HL-60 (cell line): ENCODE measurements around the gene SASH1.

Experiments used
- DNase-seq, 2 experiments: peaks; one replicate each; pipeline ENCODE4 v3.0.0-alpha.2; 2010 to 2020; ENCODE audit warnings: low read depth in 1 of 2, low spot score in 1 of 2
- H3K27ac ChIP-seq: fragments of 250-450 bp; sonication (Bioruptor Pico); replicated peaks from 2 replicates; pipeline ENCODE4 v1.5.1; 2020; ENCODE audit warnings: mild to moderate bottlenecking, moderate library complexity
- H3K27me3 ChIP-seq: fragments of 250-450 bp; sonication (Bioruptor Pico); 2 replicates; pipeline ENCODE4 v1.5.1; 2021; ENCODE audit warnings: mild to moderate bottlenecking, moderate library complexity; ENCODE audit not compliant: insufficient read depth, poor library complexity, severe bottlenecking
- H3K4me3 ChIP-seq: replicated peaks from 2 replicates; pipeline ENCODE4 v1.5.1; 2011; ENCODE audit warnings: mild to moderate bottlenecking, control low read depth, low read length; ENCODE audit not compliant: insufficient read depth
- GABPA ChIP-seq: IDR thresholded peaks from 2 replicates; pipeline ENCODE4 v1.6.1; 2012; ENCODE audit warnings: low read depth
- POLR2AphosphoS5 ChIP-seq: IDR thresholded peaks from 2 replicates; pipeline ENCODE4 v1.6.1; 2012; ENCODE audit warnings: low read depth
- SPI1 ChIP-seq: IDR thresholded peaks from 2 replicates; pipeline ENCODE4 v1.6.1; 2012; ENCODE audit warnings: low read depth, mild to moderate bottlenecking, borderline replicate concordance
- TF ChIP-seq, protein P1 (sequence below): IDR thresholded peaks from one replicate; pipeline ENCODE4 v1.5.1; 2011; ENCODE audit warnings: low read length, control low read depth, inconsistent platforms; ENCODE audit not compliant: insufficient read depth
- TF ChIP-seq, protein P2 (sequence below): IDR thresholded peaks from 2 replicates; pipeline ENCODE4 v1.6.1; 2012; ENCODE audit warnings: low read depth; ENCODE audit not compliant: insufficient replicate concordance

The SASH1 gene

DNA sequence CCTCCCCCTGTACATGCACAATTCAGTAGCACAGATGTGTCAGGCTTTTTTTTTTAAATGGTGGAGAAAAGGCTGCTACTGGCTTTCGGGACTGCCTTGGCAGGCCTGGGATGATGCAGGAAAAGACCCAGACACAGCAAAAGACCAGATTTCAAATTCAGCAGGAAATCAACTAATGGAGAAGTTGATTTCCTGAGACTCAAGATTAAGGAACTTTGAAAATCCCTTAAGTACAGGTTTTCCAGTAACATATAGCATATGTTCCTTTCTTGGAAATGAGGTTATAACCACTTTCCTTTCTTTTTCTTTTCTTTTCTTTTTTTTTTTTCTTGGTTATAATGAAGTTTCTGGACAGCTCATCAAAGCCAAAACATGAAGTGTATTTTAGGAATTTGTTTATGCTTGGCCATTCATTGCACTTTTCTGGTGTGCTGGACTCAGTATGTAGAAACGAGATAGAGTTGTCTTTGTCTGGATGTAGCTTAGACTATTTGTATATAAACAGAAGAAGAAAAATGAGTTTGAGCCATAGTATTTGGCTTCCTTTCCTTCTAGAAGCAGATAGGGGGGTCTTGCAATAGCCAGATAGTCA, 119.4 kb downstream of the SASH1 start:
- no peaks in the 10 kb centered on the region for H3K27me3 ChIP-seq
- no peak for TF ChIP-seq GABPA
- H3K27ac ChIP-seq, result no peak overlapping the region
- H3K4me3 ChIP-seq, result no peak overlapping the region
- no peak for DNase-seq

DNA sequence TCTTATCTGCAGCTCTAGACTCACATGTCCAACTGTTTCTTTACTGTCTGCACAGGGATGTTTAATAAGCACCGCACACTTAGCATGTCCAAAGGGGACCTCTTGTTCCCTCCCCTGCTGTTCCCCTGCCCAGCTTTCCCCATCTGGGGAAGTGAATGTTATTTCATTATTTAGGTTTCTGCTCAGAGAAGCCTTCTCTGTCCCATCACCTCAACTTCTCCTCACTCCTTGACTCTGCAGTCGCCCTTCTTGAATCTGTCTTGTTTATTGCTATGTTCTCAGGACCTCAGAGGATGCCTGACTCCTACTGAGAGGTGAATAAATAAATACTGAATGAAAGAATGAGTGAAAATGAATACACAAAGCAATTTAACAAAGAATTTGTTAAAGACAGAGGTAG, 121.0 kb downstream of the SASH1 start:
- Histone ChIP-seq H3K27me3 (no peaks in the 10 kb centered on the region), H3K27ac (no peak overlapping the region), H3K4me3 (no peak overlapping the region)
- no peak for DNase-seq
- no peak for TF ChIP-seq GABPA

- no peak for TF ChIP-seq POLR2AphosphoS5
- TF ChIP-seq SPI1, result no peak
- TF ChIP-seq, protein P1, sequence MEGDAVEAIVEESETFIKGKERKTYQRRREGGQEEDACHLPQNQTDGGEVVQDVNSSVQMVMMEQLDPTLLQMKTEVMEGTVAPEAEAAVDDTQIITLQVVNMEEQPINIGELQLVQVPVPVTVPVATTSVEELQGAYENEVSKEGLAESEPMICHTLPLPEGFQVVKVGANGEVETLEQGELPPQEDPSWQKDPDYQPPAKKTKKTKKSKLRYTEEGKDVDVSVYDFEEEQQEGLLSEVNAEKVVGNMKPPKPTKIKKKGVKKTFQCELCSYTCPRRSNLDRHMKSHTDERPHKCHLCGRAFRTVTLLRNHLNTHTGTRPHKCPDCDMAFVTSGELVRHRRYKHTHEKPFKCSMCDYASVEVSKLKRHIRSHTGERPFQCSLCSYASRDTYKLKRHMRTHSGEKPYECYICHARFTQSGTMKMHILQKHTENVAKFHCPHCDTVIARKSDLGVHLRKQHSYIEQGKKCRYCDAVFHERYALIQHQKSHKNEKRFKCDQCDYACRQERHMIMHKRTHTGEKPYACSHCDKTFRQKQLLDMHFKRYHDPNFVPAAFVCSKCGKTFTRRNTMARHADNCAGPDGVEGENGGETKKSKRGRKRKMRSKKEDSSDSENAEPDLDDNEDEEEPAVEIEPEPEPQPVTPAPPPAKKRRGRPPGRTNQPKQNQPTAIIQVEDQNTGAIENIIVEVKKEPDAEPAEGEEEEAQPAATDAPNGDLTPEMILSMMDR, result peak; percentile 71
- TF ChIP-seq, protein P2, sequence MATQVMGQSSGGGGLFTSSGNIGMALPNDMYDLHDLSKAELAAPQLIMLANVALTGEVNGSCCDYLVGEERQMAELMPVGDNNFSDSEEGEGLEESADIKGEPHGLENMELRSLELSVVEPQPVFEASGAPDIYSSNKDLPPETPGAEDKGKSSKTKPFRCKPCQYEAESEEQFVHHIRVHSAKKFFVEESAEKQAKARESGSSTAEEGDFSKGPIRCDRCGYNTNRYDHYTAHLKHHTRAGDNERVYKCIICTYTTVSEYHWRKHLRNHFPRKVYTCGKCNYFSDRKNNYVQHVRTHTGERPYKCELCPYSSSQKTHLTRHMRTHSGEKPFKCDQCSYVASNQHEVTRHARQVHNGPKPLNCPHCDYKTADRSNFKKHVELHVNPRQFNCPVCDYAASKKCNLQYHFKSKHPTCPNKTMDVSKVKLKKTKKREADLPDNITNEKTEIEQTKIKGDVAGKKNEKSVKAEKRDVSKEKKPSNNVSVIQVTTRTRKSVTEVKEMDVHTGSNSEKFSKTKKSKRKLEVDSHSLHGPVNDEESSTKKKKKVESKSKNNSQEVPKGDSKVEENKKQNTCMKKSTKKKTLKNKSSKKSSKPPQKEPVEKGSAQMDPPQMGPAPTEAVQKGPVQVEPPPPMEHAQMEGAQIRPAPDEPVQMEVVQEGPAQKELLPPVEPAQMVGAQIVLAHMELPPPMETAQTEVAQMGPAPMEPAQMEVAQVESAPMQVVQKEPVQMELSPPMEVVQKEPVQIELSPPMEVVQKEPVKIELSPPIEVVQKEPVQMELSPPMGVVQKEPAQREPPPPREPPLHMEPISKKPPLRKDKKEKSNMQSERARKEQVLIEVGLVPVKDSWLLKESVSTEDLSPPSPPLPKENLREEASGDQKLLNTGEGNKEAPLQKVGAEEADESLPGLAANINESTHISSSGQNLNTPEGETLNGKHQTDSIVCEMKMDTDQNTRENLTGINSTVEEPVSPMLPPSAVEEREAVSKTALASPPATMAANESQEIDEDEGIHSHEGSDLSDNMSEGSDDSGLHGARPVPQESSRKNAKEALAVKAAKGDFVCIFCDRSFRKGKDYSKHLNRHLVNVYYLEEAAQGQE, result no peak
- no peak for TF ChIP-seq GABPA
- peak; percentile 39 to 44 for DNase-seq
- Histone ChIP-seq H3K4me3 (no peak overlapping the region), H3K27me3 (no peaks in the 10 kb centered on the region), H3K27ac (no peak overlapping the region)
Observed at GRCh38 chr6:148464319-148465010, 121.8 kb downstream of the SASH1 start.

DNA sequence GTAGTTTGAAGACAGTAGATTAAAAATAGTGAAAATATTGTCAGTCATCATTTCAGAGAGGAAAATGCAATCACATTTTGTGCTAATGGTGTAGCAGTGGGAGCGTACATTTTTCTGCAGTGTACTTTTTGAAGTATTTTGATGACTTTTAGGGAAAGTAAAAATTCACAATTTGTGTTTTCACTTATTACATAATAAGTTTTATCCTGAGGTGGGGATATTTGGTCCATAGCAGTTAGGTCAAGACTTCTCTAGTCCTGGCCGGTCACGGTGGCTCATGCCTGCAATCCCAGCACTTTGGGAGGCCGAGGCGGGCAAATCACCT, 122.3 kb downstream of the SASH1 start:
- TF ChIP-seq, protein P1, result no peak
- TF ChIP-seq GABPA (no peak), POLR2AphosphoS5 (no peak), SPI1 (no peak)
- TF ChIP-seq, protein P2, result no peak
- no peak overlapping the region for H3K27ac ChIP-seq
- no peak overlapping the region for H3K4me3 ChIP-seq
- DNase-seq, result no peak
- H3K27me3 ChIP-seq, result no peaks in the 10 kb centered on the region

GRCh38 chr6:148465670-148466069, 123.0 kb downstream of the SASH1 start:
- Histone ChIP-seq H3K27ac (no peak overlapping the region), H3K27me3 (no peaks in the 10 kb centered on the region), H3K4me3 (no peak overlapping the region)
- TF ChIP-seq, protein P1, result no peak
- TF ChIP-seq SPI1, result no peak
- TF ChIP-seq, protein P2, result no peak
- no peak for TF ChIP-seq POLR2AphosphoS5
- no peak for TF ChIP-seq GABPA
- no peak for DNase-seq
